Stimulated activated CD8-positive, alpha-beta memory T cell treated with anti-CD3 and anti-CD28 coated beads, Interleukin-4, amount 100 ng/mL, for 1 hour (primary cell): Measurements from ENCODE around the gene AVEN.

Experiments
- DNase-seq, 2 donors: peaks; one replicate each; pipeline ENCODE4 v3.0.0-alpha.2; 2020; ENCODE audit warnings: low read depth in 2 of 2, low spot score in 1 of 2

The AVEN gene

DNA sequence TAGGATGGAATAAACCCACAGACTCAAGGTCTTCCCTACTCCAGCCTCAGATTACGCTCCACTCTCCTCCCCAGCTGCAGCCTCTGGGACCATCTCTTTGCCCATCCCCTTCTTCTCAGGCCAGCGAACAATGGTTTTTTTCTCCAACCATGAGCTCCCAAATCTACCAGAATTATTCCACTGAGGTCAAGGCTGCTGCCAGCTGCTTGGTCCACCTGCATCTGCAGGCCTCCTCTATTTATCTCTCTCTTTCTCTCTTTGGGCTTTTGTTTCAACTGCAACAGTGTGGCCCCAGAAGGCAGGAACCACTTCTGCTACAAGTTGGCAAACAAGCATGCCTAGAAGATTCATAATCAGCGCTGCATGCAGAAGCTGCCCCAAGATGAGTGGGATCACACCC, 51.6 kb downstream of the AVEN start:
- no peak for DNase-seq

DNA sequence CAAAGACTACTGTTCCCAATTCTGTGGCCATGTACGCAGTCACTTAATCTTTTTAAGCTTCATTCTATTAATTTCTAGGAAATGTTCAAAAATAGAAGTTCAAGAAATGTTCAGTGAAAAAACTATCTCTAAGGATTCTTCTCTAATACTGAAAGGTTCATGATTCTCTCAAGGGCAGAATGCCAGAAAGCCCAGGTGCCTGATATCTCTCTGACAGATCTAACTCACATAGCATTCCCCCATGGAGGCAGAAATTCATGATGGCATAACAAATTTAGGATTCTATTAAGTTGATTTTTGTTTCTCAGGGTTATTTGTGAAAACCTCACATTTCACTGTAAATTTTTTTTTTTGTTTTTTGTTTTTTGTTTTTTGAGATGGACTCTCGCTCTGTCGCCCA, 53.3 kb downstream of the AVEN start:
- no peak for DNase-seq

DNA sequence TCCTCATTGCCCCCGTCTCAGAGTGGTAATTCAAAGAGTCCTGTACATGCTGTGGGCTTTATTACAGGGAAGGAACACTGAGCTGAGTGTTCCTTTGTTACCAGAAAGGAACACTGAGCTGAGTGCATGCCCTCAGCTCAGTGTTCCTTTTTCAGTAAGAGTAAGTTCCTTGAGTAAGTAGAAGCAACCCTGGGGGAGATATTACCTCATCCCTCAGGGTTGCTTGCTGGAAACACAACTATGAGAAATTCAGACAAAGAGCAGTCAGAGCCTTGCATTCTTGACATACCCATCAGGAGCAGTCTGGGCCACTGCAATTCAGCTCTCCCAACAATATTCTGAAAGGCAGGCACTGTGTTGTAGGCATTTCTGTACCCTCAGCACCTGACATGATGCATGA, 53.7 kb downstream of the AVEN start:
- no peak for DNase-seq

DNA sequence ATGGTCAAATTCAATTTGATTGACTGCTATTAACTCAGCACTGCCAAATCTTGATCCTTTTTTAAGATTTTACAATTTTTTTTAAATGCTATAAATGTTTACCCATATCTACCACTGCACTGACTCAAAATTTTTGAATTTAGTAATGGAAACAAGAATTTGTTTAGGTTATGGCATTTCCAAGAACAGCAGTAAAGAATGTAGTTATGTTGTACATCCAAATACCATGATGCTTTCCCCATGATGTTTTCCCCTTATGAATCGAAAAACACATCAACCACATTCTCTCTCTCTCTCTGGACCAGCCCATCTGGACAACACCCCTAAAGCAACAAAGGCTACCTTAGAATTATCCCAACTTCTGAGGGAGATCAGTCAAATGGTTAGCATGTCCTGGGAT, 56.5 kb downstream of the AVEN start:
- DNase-seq, result no peak

DNA sequence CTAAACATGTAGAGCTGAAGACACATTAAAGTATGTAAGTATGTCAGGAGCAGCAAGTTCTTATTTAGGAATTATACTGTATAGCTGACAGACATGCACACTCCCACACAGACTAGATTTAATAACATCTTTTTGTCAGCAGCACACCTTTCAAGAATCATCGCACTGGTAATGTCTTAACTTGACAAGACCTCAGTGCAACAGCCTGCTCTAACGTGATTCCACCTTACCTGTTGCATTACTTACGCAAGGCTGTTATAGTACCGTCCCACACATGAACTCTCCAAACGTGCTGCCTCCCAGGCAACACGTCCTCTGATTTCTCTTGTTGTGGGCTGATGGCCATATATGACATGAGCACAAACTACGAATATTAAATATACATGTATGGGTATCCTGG, 58.8 kb downstream of the AVEN start:
- DNase-seq, result no peak

DNA sequence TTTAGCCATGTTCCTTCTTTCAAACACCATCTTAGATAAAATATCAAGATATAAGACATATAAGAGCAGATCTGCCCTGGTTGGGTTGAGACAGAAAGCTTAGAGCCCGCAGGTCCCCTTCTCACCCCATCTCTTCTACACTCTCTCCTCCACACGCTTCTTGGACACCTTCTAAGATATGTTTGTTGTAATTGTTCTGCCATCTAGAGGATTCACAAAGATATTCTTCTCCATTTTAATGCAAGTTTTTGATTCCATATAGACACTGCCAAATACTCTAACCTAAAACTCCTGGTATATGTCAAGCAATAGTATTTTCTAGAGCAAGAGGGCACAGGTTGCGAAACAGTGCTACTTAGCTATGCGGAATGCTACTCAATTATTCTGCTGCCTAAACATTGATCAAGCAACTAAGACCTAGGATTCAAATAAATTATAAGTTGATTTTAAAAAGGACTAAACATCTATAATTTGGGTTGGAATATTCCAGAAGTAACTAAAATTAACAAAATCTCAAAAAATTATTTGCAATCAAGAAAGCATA, 63.9 kb downstream of the AVEN start:
- DNase-seq, result no peak

DNA sequence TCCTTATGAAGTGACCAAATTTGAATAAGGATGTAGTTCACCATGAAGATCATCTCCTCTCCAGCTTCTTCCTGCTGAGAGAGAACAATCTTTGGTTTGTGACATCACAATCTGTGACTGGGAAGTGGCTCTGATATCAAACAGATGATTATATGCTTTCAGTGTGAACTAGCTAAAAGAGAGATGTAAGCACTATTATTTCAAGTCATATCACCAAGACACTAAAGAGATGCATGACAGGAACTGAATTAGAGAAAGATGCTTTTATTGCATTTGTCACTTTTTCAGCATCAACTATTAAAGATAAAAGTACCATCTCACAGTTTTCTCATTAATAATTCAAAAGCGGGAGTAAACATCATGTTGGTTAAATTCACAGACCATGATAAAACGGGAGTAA, 67.2 kb downstream of the AVEN start:
- DNase-seq, result no peak

DNA sequence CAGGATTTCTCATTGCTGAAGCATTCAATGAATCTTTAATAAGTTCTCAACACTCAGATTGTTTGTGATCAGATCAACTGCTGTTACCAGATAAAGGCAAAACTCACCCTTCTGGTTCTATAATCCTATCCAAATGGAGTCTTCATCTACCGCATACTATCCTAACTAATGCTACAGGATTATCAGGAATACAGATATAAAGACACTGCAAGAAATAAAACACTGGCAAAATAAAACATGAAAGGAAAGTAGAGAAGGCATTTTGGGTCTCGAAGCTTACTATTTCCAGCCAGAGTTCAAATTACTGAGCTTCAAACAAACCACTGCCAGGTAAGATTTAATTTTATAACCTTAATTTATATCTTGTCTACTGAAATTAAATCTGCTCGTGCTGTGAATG, 70.2 kb downstream of the AVEN start:
- no peak for DNase-seq

DNA sequence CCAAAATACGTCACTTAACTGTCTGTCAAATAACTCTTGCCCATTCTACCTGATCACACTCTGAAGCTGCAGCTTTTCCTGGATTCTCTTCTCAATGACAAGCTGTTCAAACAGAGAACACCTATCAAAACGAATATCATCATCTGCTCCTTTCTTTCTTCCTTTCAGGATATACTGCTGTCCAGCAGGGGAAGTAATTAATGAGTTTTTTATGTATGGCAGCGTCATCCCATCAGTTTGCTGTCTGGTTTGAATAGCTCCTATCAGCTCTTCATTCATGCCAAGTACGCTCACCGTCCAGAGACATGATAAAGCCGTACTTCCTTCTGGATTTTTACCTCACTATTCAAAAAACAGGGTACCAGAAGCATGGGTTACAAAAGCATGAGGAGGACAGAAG, 70.8 kb downstream of the AVEN start, which contains the start of gene CHRM5:
Gene CHRM5, plus strand, starts transcription at position 274 of the 400 bp plus-strand sequence. CDS start 94,221 bp downstream, outside the sequence.
- no peak for DNase-seq

DNA sequence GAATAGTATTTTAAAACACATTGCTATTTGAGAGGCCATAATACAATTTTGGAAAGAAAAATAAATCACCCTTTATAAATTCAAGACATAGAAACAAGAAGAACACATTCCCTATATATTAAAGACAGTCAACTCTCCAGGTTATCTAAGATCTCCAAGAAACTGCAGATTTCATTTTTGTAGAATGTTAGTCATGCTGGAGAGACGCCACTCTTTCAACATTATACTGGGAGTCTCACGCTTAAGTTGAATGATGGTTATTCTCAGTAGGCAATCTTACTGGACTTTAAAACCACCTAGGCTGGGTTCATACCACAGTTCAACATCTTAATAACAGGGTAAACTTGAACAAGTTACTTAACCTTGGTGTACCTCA, 74.4 kb downstream of the AVEN start:
- no peak for DNase-seq

DNA sequence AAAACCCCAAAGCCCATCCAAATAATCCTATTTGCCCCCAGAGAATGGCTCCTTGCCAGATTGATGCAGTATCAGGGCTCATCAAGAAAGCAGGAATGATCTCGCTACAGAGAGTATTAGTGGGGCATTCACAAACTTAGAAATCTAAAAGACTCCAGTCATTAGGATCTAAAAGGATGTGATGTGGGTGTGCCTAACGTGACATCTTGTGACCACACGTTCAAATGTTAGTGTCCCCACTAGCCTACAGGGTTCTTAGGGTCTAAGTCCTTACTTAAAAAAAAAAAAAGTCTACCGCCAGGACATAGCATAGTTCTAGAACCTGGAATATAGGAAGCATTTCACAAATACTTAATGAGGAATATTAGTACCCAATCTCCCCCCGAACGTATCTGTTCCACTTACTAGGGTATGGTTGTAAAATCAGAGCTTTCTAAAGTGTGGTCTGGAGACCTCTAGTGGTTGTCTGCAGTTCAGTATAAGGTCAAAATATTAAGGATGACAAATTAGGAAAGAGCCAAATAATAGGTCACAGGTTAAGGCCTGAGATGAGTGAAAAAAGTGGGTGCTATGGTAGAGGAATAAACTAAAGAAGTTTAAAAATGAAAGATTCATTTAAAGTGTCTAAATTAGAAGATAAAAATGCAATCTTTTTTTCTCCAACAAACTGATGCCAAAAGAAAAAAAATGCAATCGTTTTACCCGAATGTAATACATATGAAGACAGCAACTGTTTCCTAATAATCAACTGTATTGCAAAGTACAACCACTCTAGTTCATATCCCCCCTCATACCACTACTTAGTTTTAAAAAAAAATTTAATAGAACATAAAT, 75.0 kb downstream of the AVEN start:
- DNase-seq, result no peak

DNA sequence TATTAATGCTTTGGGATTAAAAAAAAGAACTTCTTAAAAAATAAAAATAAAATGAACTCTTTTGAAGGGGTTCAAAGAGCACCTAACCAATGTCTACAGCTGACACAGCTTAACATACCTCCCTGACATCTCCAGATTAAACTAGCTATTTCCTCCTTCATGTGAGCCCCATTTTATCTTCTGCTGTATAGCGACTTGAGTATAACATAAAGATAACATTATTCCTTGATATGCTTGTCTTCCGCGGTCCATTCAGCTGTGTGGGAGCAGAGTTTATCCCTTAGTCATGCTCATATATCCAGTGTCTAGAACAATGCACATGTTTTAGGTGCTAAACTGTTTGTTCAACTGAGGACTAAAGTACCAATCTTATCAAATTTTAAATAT, 78.5 kb downstream of the AVEN start:
- DNase-seq, result no peak

DNA sequence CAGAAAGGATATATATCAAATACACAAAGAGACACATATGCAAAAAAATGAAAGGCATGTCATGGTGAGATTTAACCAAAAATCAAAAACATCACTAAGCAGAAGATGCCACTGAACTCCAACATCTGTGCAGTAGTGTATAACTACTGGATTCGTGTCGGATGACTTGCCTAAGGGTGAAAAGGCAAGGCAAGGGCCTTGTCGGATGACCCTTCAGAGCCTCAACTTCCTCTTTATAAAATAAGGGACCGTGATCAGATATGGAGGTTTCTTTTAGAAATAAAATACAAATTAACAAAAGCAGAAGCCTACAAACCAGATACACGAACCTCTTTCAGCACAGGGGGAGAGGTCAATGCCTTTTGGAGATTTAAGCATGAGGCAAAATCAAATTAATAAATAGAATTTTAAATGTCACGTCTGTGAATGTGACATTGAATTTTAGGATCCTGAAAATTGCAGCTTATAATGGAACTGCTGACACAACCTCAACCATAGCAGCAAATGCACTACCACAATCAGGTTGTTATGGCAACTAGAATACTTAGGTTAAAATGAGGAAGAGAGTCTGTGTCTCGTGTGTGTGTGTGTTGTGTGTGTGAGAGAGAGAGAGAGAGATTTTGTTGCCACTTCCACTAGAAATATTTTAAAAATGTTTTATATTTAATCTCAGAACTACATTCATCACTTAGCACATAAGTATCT, 79.0 kb downstream of the AVEN start:
- no peak for DNase-seq

DNA sequence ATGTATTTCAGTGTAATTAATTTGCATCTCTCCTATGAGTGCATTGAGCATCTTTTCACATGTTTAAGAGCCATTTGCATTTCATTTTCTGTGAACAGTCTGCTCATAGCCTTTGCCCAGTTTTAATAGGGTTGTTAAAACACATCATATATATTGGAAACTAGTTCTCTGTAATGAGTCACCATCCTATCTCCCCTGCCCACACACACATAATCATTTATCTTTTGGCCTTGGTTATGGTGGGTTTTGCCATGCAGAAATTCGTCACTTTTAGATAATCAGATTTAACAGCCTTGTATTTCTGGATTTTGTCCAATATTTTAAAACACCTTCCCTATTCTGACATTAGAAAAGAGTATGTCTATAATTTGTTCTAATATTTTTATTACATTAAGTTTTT, 82.6 kb downstream of the AVEN start:
- no peak for DNase-seq

DNA sequence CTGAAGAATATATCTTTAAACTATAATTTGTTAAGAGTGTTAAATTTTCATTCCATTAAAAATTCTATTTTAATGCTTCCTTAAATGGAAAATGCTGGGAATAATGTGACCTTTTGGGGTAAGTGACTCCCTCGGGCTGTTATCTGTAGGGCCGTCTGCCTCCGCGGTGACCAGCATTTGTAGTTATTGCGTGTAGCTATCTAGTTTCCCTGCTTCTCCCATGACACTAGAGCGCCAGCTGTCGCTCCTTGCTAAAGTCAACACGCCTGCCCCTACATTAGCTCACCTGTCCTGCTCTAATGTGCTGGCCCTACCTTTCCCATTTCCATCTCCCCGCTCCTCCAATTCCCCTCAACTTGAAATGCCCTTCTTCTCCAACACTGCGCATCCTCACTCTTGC, 83.1 kb downstream of the AVEN start:
- DNase-seq, result no peak

DNA sequence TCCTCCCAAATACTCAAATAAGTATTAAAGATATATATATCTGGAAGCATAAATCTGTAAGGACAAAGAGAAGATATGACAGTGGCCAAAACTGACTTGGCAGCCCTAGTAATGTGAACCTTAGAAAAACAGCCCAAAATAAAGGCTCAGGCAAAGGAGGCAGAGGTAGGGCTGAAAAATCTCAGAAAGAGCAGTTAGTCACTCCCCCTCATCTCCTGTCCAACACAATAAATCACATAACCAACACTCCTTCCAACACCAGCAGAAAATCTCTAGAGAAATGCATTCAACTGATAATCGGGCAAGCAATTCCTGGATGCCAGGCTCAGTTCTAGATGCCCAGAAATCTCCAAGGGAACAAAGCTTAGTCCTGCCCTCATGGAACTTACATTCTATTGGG, 92.9 kb downstream of the AVEN start:
- DNase-seq, result no peak

DNA sequence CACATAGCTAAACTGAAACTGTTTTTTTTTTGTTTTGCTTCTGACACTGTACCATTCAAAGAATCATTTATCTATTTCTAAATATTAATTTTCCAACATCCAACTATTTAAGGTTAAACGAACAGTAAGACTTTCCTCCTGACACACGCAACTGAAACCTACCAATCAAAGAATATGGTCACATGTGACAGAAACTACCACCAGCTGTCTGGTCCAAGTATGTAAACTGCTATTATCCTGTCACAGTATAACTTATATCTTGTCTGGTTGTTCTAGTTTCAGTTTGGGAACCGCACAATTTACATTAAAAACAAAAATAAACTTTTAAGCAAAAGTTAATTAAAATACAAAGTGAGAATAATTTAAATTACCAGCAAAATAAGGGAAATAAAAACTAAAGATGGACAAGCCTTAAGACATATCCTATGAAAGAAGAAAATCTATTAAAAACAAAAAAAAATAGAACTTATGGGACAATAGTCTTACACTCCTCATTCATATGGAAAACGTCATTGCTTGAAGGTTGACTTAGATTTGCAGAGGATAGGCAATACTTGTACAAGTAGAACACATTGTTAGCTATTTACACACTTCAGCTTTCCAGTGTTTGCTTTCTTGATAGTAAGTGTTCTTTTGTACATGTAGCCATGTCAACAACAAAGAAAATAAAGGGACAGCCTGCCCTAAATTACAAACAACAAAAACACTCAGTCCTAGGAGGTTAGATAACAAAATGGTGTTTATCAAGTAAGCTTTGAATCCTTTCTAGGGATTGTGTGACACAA, 97.5 kb downstream of the AVEN start:
- no peak for DNase-seq

DNA sequence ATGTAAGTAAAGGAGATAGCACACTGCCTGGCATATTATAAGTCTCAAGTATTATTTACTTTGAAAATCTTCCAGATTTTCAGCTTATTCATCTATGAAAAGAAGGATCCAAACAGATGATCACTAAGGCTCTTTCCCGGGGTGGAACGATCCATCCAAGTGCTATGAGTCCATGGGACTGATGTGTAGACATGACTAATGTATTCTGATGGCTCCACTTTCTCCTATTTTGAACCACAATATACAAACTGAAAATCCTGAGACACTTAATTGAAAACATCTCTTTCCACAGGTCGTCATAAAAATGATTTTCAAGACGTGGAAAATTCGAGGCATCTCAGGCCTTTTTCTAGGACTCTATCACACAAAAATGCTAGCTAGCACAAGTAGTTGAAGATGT, 104.1 kb downstream of the AVEN start:
- DNase-seq, result no peak

DNA sequence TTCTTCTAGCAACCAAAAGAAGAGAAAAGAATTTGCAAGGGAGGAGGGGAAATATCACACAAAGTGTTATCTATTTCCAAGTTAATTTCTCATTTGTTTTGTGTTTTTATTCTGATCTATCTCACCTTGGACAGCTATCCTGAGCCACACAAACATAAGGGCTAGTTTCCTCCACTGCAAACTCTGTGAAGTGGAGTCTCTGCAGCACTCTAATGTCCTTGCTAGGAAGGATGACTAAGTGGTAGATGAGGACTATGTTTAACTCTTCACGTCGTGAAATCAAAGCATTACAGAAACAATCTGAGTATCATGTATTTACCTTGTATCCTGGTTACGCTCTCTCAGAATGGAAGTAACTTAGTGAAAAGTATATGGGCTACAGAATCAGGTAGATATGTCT, 104.6 kb downstream of the AVEN start:
- DNase-seq, result no peak

DNA sequence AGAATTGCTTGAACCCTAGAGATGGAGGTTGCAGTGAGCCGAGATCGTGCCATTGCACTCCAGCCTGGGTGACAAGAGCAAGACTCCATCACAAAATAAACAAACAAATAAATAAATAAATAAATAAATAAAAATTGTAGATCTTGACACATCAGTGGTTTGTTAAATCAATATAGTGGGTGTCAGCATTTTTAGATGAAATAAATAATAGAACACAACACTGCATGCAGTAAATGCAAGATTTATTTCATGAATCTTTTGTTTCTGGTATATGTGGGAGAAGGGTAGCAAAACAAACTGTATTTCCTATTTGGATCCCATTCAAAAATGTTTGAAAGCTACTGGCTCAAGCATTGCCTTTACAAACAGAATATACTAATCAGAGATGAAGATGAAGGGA, 106.3 kb downstream of the AVEN start:
- no peak for DNase-seq

DNA sequence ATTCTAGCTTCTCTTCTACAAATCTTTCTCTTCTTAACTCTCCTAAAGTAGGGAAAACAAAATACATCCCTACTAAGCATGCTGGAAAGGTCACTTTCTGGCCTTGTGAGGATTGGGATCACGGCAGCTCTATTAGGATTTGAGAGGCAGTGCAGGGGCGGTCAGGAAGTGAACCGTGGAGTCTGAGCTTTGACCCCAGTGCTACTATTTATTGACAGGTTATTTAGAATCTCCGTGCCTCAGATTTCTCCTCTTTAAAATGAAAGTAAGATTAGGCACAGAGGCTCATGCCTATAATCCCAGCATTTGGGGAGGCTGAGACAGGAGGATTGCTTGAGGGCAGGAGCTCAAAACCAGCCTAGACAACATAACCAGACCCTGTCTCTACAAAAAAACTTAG, 112.7 kb downstream of the AVEN start:
- no peak for DNase-seq

DNA sequence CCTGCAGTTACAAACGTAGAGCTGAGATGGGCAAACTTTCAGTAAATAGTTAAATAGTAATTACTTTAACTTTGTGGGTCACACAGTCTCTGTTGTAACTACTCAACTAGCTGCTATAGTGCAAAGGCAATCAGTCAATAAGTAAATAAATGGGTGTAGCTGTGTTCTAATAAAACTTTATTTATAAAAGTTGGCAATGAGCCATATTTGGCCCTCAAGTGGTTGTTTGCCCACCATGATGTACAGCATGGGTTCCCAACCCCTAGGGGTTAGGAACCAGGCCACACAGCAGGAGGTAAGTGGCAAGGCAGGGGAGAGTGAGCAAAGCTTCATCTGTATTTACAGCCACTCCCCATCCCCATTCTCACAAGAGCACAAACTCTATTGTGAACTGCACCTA, 115.6 kb downstream of the AVEN start:
- no peak for DNase-seq
